Testis (tissue), 2 donors: ENCODE data around the gene DLG3.

Experiments
- POLR2A ChIP-seq: fragments of 450-650 bp; IDR thresholded peaks from one replicate; pipeline ENCODE4 v1.6.1; 2017; ENCODE audit warnings: antibody characterized with exemption, mild to moderate bottlenecking, moderate library complexity
- TF ChIP-seq, protein P1 (sequence below), 3 experiments: fragments of 450-650 bp in 2 of 3; fragments of 200-600 bp in 1 of 3; sonication (generic) in 1 of 3; IDR thresholded peaks; one replicate each; pipeline ENCODE4 v1.5.1; 2016 to 2019; ENCODE audit warnings: antibody characterized with exemption in 3 of 3, mild to moderate bottlenecking in 2 of 3, moderate library complexity in 1 of 3

DNA sequence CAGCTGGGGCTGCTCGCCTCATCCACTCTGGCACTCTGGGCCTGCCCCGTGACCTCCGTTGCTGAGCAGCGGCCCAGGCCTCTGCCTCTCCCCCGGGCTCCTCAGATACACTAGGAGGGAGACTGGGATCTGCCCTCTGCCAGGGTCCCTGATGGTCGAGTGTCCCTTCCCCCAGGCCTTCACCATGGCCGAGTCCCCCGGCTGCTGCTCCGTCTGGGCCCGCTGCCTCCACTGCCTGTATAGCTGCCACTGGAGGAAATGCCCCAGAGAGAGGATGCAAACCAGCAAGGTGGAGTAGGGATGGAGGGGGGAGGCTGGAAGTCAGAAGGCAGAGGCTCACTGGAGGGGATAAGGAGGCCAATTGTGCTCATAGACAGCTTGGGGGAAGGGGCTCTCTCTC lies 19.8 kb upstream of the DLG3 start:
- TF ChIP-seq, protein P1, sequence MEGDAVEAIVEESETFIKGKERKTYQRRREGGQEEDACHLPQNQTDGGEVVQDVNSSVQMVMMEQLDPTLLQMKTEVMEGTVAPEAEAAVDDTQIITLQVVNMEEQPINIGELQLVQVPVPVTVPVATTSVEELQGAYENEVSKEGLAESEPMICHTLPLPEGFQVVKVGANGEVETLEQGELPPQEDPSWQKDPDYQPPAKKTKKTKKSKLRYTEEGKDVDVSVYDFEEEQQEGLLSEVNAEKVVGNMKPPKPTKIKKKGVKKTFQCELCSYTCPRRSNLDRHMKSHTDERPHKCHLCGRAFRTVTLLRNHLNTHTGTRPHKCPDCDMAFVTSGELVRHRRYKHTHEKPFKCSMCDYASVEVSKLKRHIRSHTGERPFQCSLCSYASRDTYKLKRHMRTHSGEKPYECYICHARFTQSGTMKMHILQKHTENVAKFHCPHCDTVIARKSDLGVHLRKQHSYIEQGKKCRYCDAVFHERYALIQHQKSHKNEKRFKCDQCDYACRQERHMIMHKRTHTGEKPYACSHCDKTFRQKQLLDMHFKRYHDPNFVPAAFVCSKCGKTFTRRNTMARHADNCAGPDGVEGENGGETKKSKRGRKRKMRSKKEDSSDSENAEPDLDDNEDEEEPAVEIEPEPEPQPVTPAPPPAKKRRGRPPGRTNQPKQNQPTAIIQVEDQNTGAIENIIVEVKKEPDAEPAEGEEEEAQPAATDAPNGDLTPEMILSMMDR (IDR thresholded peaks at IDR 0.05) = no peak
- TF ChIP-seq POLR2A = no peak
